ENCODE results near the gene GNPTAB. TPM values are rescaled to one million over a fixed set of nuclear protein-coding genes. Genes with fewer than 3 reads are reported as not detected.
"Not testable (repeated sequence)": the region's sequence is repeated elsewhere in the genome, so short reads cannot be mapped to it uniquely, and the experiment has no call there.

The GNPTAB gene
- total RNA-seq, 4 donors from 2014 or later: 10.7 to 30.3 (median 16.2) TPM

DNA sequence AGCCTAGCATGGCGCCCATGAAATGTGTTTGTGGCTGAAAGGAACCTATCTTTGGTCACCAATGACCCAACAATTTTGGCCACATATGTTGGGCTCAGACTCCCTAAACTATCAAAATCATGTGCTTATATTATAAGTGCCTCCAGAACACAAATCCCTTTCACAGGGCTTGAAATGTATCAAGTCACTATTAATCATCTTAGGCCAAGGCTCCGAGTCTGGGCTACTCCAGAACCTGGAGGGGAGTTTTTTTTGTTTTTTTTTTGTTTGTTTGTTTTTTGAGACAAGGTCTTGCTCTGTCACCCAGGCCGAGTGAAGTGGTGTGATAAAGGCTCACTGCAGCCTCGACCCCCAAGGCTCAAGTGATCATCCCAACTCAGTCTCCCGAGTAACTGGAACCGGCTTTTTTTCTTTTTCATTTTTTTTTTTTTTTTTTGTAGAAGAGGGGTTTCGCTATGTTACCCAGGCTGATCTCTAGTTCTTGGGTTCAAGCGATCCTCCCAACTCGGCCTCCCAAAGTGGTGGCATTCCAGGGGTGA lies 45.6 kb upstream of the GNPTAB start:
- ATAC-seq: no peak

DNA sequence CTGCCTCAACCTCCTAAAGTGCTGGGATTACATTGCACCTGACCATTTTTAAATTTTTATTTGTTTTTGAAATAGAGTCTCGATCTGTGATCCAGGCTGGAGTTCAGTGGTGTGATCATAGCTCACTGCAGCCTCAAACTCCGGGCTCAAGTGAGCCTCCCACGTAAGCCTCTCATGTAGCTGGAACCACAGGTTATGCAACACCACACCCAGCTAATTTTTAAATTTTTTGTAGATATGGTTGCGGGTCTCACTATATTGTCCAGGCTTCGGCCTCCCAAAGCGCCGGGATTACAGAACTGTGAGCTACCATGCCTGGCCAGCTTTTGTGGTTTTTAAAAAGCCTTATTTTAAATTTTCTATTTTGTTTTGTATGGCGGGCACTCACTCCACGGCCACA lies 44.4 kb upstream of the GNPTAB start:
- intact Hi-C loops (cut with DNase I; ENCODE audit: low total_unique reads): no loop called here
- no peak for TF ChIP-seq POLR2A (IDR thresholded peaks at IDR 0.05)
- TF ChIP-seq, protein P1, sequence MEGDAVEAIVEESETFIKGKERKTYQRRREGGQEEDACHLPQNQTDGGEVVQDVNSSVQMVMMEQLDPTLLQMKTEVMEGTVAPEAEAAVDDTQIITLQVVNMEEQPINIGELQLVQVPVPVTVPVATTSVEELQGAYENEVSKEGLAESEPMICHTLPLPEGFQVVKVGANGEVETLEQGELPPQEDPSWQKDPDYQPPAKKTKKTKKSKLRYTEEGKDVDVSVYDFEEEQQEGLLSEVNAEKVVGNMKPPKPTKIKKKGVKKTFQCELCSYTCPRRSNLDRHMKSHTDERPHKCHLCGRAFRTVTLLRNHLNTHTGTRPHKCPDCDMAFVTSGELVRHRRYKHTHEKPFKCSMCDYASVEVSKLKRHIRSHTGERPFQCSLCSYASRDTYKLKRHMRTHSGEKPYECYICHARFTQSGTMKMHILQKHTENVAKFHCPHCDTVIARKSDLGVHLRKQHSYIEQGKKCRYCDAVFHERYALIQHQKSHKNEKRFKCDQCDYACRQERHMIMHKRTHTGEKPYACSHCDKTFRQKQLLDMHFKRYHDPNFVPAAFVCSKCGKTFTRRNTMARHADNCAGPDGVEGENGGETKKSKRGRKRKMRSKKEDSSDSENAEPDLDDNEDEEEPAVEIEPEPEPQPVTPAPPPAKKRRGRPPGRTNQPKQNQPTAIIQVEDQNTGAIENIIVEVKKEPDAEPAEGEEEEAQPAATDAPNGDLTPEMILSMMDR (IDR thresholded peaks at IDR 0.05 in 4 of 5, conservative IDR thresholded peaks at IDR 0.05 in 1 of 5): no peak
- no peak for ATAC-seq

More for the DNA sequence above, 45.6 kb upstream of the GNPTAB start:
- TF ChIP-seq, protein P1 (IDR thresholded peaks at IDR 0.05 in 4 of 5, conservative IDR thresholded peaks at IDR 0.05 in 1 of 5): no peak
- intact Hi-C loops (cut with DNase I; ENCODE audit: low total_unique reads) (no loop called here), in situ Hi-C loops (cut with MboI; ENCODE audit: low sequenced_read_pairs in 4 of 4) (no loop called here)
- Histone ChIP-seq H3K27me3 (no peaks in the 10 kb centered on the region), H3K27ac (peak overlapping the region; percentile 95 to 97 (median 96)), H3K36me3 (no peaks in the 10 kb centered on the region), H3K4me3 (peak overlapping the region; percentile 86 to 99 (median 92)), H3K9me3 (no peaks in the 10 kb centered on the region), H3K4me1 (peaks cover 0 to 13% of the 10 kb centered on the region in 2 donors)
- no peak for DNase-seq

DNA sequence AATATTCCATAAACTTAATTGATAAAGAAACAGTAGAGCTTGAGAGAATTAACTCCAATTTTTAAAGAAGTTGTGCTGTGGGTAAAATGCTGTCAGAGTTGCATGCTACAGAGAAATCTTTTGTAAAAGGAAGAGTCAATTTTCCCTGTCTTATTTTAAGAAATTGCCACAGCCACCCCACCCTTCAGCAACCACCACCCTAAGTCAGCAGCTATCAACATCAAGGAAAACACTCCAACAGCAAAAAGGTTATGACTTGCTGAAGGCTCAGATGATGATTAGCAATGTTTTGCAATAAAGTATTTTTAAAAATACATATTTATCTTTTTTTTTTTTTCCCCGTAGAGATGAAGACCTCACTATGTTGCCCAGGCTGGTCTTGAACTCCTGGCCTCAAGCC lies 40.2 kb upstream of the GNPTAB start:
- Histone ChIP-seq H3K4me1 (peaks cover 0 to 4% of the 10 kb centered on the region in 2 donors), H3K4me3 (no peak overlapping the region), H3K36me3 (no peaks in the 10 kb centered on the region), H3K27me3 (no peaks in the 10 kb centered on the region), H3K27ac (no peak overlapping the region), H3K9me3 (no peaks in the 10 kb centered on the region)
- intact Hi-C loops (cut with DNase I; ENCODE audit: low total_unique reads) (no loop called here), in situ Hi-C loops (cut with MboI; ENCODE audit: low sequenced_read_pairs in 4 of 4) (no loop called here)
- TF ChIP-seq, protein P1 (IDR thresholded peaks at IDR 0.05 in 4 of 5, conservative IDR thresholded peaks at IDR 0.05 in 1 of 5): no peak
- TF ChIP-seq POLR2A (IDR thresholded peaks at IDR 0.05): no peak
- no peak for DNase-seq
- ATAC-seq: no peak

More for the DNA sequence above, 44.4 kb upstream of the GNPTAB start:
- Histone ChIP-seq H3K4me1 (peaks cover 0 to 13% of the 10 kb centered on the region in 2 donors), H3K36me3 (no peaks in the 10 kb centered on the region), H3K27ac (peak overlapping the region; percentile 95 to 97 (median 96)), H3K4me3 (no peak overlapping the region), H3K27me3 (no peaks in the 10 kb centered on the region), H3K9me3 (no peaks in the 10 kb centered on the region)
- DNase-seq: no peak
- in situ Hi-C loops (cut with MboI; ENCODE audit: low sequenced_read_pairs in 4 of 4): no loop called here

DNA sequence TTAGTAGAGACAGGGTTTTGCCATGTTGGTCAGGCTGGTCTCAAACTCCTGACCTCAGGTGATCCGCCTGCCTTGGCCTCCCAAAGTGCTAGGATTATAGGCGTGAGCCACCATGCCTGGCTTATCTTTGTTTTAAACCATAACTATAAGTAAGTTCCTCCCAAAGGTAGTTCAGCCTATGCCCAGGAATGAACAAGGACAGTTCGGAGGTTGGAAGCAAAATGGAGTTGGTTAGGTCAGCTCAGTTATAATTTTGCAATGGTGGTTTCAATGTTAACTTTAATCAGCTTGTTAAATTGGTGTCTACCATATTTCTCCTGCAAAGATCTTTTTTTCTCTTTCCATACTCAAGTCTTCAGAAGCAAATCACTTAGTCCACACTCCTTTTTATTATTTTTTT lies 36.9 kb upstream of the GNPTAB start:
- H3K27ac ChIP-seq; in situ Hi-C loops (cut with MboI; ENCODE audit: low sequenced_read_pairs in 4 of 4); H3K4me1 ChIP-seq; intact Hi-C loops (cut with DNase I; ENCODE audit: low total_unique reads); H3K36me3 ChIP-seq; ATAC-seq; H3K27me3 ChIP-seq; H3K4me3 ChIP-seq; DNase-seq; H3K9me3 ChIP-seq: not testable (repeated sequence)

GRCh38 chr12:101866615-101867373 lies 36.0 kb upstream of the GNPTAB start:
- intact Hi-C loops (cut with DNase I; ENCODE audit: low total_unique reads): no loop called here
- Histone ChIP-seq H3K4me3 (no peak overlapping the region), H3K27me3 (no peaks in the 10 kb centered on the region), H3K9me3 (no peaks in the 10 kb centered on the region), H3K4me1 (peaks cover 0 to 4% of the 10 kb centered on the region in 2 donors), H3K36me3 (no peaks in the 10 kb centered on the region), H3K27ac (no peak overlapping the region)
- ATAC-seq: no peak
- TF ChIP-seq, protein P1 (IDR thresholded peaks at IDR 0.05 in 4 of 5, conservative IDR thresholded peaks at IDR 0.05 in 1 of 5): no peak
- no peak for TF ChIP-seq POLR2A (IDR thresholded peaks at IDR 0.05)
- no peak for DNase-seq
- in situ Hi-C loops (cut with MboI; ENCODE audit: low sequenced_read_pairs in 4 of 4): no loop called here

Measured in gastrocnemius medialis (tissue), 4 donors.